Astrocyte (in vitro differentiated cells and primary cell): ENCODE data around the gene PAK6. TPM values are rescaled to one million over a fixed set of nuclear protein-coding genes. Genes with fewer than 3 reads are reported as not detected.

Experiments used
- DNase-seq: peaks from one replicate; pipeline ENCODE4 v3.0.0-alpha.2; 2010; ENCODE audit warnings: low read depth
- FAIRE-seq: peaks from 2 replicates; lab custom pipeline; 2011; peaks lifted over from hg19 to GRCh38; lab: Jason Lieb, UNC
- H2AFZ ChIP-seq: 2 replicates; pipeline ENCODE4 v1.6.0; 2012; ENCODE audit warnings: low read depth, low read length, inconsistent platforms
- H3K27ac ChIP-seq: 2 replicates; pipeline ENCODE4 v1.5.1; 2011; ENCODE audit warnings: low read depth, low read length, inconsistent platforms
- H3K27me3 ChIP-seq: 2 replicates; pipeline ENCODE4 v1.6.0; 2011; ENCODE audit warnings: low read length, inconsistent platforms; ENCODE audit not compliant: insufficient read depth
- H3K36me3 ChIP-seq: 2 replicates; pipeline ENCODE4 v1.5.1; 2011; ENCODE audit warnings: low read length, inconsistent platforms; ENCODE audit not compliant: insufficient read depth
- H3K4me1 ChIP-seq: 2 replicates; pipeline ENCODE4 v1.5.1; 2011; ENCODE audit warnings: low read length, inconsistent platforms; ENCODE audit not compliant: insufficient read depth
- H3K4me2 ChIP-seq: 2 replicates; pipeline ENCODE4 v1.6.0; 2012; ENCODE audit warnings: low read length, inconsistent platforms
- H3K4me3 ChIP-seq: 2 replicates; pipeline ENCODE4 v1.5.1; 2011; ENCODE audit warnings: low read depth, mild to moderate bottlenecking, low read length, inconsistent platforms; ENCODE audit not compliant: insufficient read depth
- H3K79me2 ChIP-seq: 2 replicates; pipeline ENCODE4 v1.6.0; 2012; ENCODE audit warnings: mild to moderate bottlenecking, low read length, inconsistent platforms; ENCODE audit not compliant: insufficient read depth
- H3K9ac ChIP-seq: 2 replicates; pipeline ENCODE4 v1.6.0; 2012; ENCODE audit warnings: mild to moderate bottlenecking, low read length, inconsistent platforms
- H3K9me3 ChIP-seq: 2 replicates; pipeline ENCODE4 v1.5.1; 2012; ENCODE audit warnings: low read depth, mild to moderate bottlenecking, low read length, inconsistent platforms; ENCODE audit not compliant: insufficient read depth
- H4K20me1 ChIP-seq: 2 replicates; pipeline ENCODE4 v1.6.0; 2012; ENCODE audit warnings: low read length, inconsistent platforms; ENCODE audit not compliant: insufficient read depth
- H3K27ac Mint-ChIP-seq: one replicate; pipeline ENCODE4 v1.8.0; 2021; ENCODE audit warnings: mild to moderate bottlenecking, mixed read lengths; ENCODE audit not compliant: unreplicated experiment
- H3K27me3 Mint-ChIP-seq: one replicate; pipeline ENCODE4 v1.8.0; 2021; ENCODE audit warnings: low read depth, mixed read lengths; ENCODE audit not compliant: unreplicated experiment
- H3K36me3 Mint-ChIP-seq: one replicate; pipeline ENCODE4 v1.8.0; 2021; ENCODE audit warnings: low read depth, mixed read lengths; ENCODE audit not compliant: unreplicated experiment
- H3K4me1 Mint-ChIP-seq: one replicate; pipeline ENCODE4 v1.8.0; 2021; ENCODE audit warnings: low read depth, mixed read lengths; ENCODE audit not compliant: unreplicated experiment
- H3K4me3 Mint-ChIP-seq: one replicate; pipeline ENCODE4 v1.8.0; 2021; ENCODE audit warnings: mild to moderate bottlenecking, moderate library complexity, mixed read lengths; ENCODE audit not compliant: unreplicated experiment
- H3K9me3 Mint-ChIP-seq: one replicate; pipeline ENCODE4 v1.8.0; 2021; ENCODE audit warnings: mild to moderate bottlenecking, mixed read lengths; ENCODE audit not compliant: unreplicated experiment
- EZH2 ChIP-seq: IDR thresholded peaks from 2 replicates; pipeline ENCODE4 v1.6.1; 2012; ENCODE audit warnings: mild to moderate bottlenecking, low read length, inconsistent platforms; ENCODE audit not compliant: insufficient read depth
- total RNA-seq: library from RNA; stranded (reverse); gene quantifications from 2 replicates; pipeline ENCODE4 v1.2.1, GENCODE V29; 2021
- TF ChIP-seq, protein P1 (sequence below): IDR thresholded peaks from 2 replicates; pipeline ENCODE4 v1.5.1; 2011; ENCODE audit warnings: low read depth, mild to moderate bottlenecking, inconsistent platforms, low read length, moderate library complexity; ENCODE audit not compliant: insufficient read depth

The PAK6 gene
- total RNA-seq, 1 donor from 2014 or later, result 1.1 TPM

DNA sequence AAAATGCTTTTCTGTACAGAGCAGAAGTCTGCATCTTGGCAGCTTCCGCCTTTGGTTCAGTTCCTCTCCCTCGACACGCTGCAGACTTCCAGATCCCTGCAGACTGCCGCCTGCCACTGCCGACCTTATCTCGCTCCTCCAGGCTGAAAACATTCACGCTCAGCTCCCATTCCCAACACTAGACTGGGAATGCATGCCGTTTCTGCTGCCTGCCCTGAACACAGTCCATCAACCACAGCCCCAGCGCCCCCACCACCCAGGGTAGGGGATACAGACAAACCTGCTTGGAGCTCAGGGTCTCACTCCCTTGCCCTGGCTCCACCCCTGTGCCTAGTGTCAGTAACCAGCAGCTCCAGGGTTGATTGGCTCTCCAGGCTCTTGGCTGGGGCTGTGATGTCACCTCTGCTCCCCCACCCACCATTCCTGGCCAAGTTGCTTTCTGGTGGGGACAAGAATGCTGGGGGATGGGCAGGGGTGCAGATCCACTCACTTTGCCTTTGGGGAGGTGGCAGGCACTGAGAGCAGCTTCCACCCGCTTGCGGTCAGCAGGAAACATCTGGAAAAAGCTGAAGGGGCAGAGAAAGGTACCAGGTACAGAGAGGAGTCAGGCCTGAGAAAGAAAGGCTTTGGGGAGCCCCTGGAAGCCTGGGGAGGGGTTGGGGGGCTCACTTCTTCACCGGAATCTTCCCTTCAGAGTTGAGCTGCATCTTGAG, 62.8 kb downstream of the PAK6 start:
- Histone ChIP-seq H3K27me3 (peaks cover 10% of the 10 kb centered on the region), H3K4me2 (no peak overlapping the region), H3K27ac (no peak overlapping the region), H3K79me2 (no peaks in the 10 kb centered on the region), H3K4me3 (no peak overlapping the region), H3K4me1 (no peaks in the 10 kb centered on the region), H2AFZ (no peak overlapping the region), H4K20me1 (no peaks in the 10 kb centered on the region), H3K36me3 (no peaks in the 10 kb centered on the region), H3K9me3 (peaks cover 4% of the 10 kb centered on the region), H3K9ac (no peak overlapping the region)
- peaks cover 4% of the 10 kb centered on the region for H3K36me3 Mint-ChIP-seq
- DNase-seq, result no peak
- peak overlapping the region; percentile 53 for H3K27ac Mint-ChIP-seq
- no peaks in the 10 kb centered on the region for H3K4me1 Mint-ChIP-seq
- H3K27me3 Mint-ChIP-seq, result peaks cover 50% of the 10 kb centered on the region
- TF ChIP-seq, protein P1, sequence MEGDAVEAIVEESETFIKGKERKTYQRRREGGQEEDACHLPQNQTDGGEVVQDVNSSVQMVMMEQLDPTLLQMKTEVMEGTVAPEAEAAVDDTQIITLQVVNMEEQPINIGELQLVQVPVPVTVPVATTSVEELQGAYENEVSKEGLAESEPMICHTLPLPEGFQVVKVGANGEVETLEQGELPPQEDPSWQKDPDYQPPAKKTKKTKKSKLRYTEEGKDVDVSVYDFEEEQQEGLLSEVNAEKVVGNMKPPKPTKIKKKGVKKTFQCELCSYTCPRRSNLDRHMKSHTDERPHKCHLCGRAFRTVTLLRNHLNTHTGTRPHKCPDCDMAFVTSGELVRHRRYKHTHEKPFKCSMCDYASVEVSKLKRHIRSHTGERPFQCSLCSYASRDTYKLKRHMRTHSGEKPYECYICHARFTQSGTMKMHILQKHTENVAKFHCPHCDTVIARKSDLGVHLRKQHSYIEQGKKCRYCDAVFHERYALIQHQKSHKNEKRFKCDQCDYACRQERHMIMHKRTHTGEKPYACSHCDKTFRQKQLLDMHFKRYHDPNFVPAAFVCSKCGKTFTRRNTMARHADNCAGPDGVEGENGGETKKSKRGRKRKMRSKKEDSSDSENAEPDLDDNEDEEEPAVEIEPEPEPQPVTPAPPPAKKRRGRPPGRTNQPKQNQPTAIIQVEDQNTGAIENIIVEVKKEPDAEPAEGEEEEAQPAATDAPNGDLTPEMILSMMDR, result no peak
- TF ChIP-seq EZH2, result no peak
- H3K4me3 Mint-ChIP-seq, result no peak overlapping the region
- peaks cover 9% of the 10 kb centered on the region for H3K9me3 Mint-ChIP-seq
- FAIRE-seq, result no peak

DNA sequence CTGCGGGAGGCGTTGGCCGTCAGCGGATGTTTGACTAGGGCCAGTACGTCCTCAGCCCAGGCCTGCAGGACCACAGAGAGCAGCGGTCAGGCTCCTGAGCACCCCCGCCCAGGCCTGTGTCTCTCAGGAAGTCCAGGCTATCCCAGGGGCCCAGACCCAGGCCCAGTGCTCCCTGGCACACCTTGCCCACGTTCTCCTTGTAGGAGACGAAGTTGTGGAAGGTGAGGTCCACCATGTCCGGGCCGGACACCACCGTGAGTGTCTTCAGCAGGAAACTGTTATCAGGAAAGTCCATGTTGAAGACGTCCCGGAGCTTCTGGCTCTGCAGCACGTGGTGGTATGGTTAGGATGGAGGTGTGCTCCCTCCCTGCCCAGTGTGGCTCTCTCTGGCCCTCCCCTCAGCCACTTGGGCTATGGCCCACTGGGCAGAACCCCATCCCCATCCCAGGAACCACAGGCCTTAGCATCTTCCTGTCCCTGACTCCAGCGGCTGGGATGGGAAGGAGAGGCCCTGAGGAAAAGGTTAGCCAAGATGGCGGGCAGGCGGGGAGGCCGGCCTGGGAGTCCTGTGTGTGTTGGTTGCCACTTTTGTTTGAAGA, 63.5 kb downstream of the PAK6 start:
- TF ChIP-seq, protein P1, result no peak
- no peak for TF ChIP-seq EZH2
- Histone ChIP-seq H2AFZ (no peak overlapping the region), H4K20me1 (no peaks in the 10 kb centered on the region), H3K4me1 (no peaks in the 10 kb centered on the region), H3K4me2 (no peak overlapping the region), H3K27me3 (peaks cover 10% of the 10 kb centered on the region), H3K9me3 (peaks cover 4% of the 10 kb centered on the region), H3K27ac (no peak overlapping the region), H3K79me2 (no peaks in the 10 kb centered on the region), H3K9ac (no peak overlapping the region), H3K4me3 (no peak overlapping the region), H3K36me3 (no peaks in the 10 kb centered on the region)
- no peak for DNase-seq
- Mint-ChIP-seq H3K27me3 (peaks cover 47% of the 10 kb centered on the region), H3K36me3 (peaks cover 4% of the 10 kb centered on the region), H3K27ac (no peak overlapping the region), H3K4me1 (no peaks in the 10 kb centered on the region), H3K4me3 (no peak overlapping the region), H3K9me3 (peaks cover 9% of the 10 kb centered on the region)
- no peak for FAIRE-seq

DNA sequence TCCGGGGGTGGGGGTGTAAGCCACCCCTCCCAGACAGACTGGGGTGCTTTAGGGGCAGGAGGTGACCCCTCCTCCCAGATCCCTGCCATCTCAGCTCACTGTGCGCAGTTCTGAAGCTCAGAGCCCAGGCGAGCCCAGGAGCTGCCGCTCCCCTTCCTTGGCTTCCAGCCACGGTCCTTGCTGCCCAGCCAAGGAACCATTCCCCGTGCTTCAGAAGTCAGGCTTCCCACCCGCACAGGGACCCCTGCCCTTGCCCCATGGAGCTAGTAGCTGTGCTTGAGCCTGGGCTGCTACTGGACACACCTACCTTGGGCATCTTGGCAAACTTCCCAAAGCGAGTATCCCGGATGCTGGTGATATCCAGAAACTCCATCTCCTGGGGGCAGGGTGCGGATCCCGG, 64.1 kb downstream of the PAK6 start:
- no peak overlapping the region for H2AFZ ChIP-seq
- Mint-ChIP-seq H3K4me3 (no peak overlapping the region), H3K27me3 (peaks cover 41% of the 10 kb centered on the region), H3K4me1 (no peaks in the 10 kb centered on the region), H3K9me3 (peaks cover 9% of the 10 kb centered on the region), H3K27ac (no peak overlapping the region), H3K36me3 (peaks cover 4% of the 10 kb centered on the region)
- H3K4me3 ChIP-seq, result no peak overlapping the region
- no peaks in the 10 kb centered on the region for H3K36me3 ChIP-seq
- H3K4me2 ChIP-seq, result no peak overlapping the region
- no peaks in the 10 kb centered on the region for H3K79me2 ChIP-seq
- FAIRE-seq, result no peak
- no peak for DNase-seq
- H3K27me3 ChIP-seq, result peaks cover 10% of the 10 kb centered on the region
- no peak overlapping the region for H3K27ac ChIP-seq
- no peaks in the 10 kb centered on the region for H3K4me1 ChIP-seq
- H4K20me1 ChIP-seq, result no peaks in the 10 kb centered on the region
- H3K9ac ChIP-seq, result no peak overlapping the region
- TF ChIP-seq, protein P1, result no peak
- TF ChIP-seq EZH2, result no peak
- H3K9me3 ChIP-seq, result peaks cover 4% of the 10 kb centered on the region
